HepG2 (cell line): Measurements from ENCODE around the gene BLID.

Source experiments
- BRCA1 ChIP-seq: sonication (generic); formaldehyde crosslinking; IDR thresholded peaks from 2 replicates; pipeline ENCODE4 v1.4.0; 2020; ENCODE audit warnings: missing genetic modification reagents
- CHD4 ChIP-seq: fragments of 200-600 bp; sonication (generic); IDR thresholded peaks from 2 replicates; pipeline ENCODE4 v1.7.0; 2017; ENCODE audit warnings: mild to moderate bottlenecking, low read length, borderline replicate concordance
- CTCF ChIP-seq: sonication (generic); formaldehyde crosslinking; IDR thresholded peaks from 2 replicates; pipeline ENCODE4 v1.5.0; 2020; ENCODE audit warnings: mild to moderate bottlenecking, missing genetic modification reagents, moderate library complexity
- EP300 ChIP-seq, 3 experiments: sonication (generic) in 1 of 3; formaldehyde crosslinking in 1 of 3; IDR thresholded peaks; 2 replicates each; pipeline versions ENCODE4 v1.5.1 to v1.6.1; 2011 to 2020; ENCODE audit warnings: low read depth in 2 of 3, low read length in 2 of 3, borderline replicate concordance in 1 of 3, improper control_type of control experiment in 1 of 3, mild to moderate bottlenecking in 1 of 3, missing genetic modification reagents in 1 of 3, moderate library complexity in 1 of 3
- HINFP ChIP-seq: sonication (generic); formaldehyde crosslinking; IDR thresholded peaks from 2 replicates; pipeline ENCODE4 v1.4.0; 2020; ENCODE audit warnings: low read depth, mild to moderate bottlenecking, missing genetic modification reagents
- NFE2L1 ChIP-seq: sonication (generic); formaldehyde crosslinking; IDR thresholded peaks from 2 replicates; pipeline ENCODE4 v1.4.0; 2020; ENCODE audit warnings: missing genetic modification reagents, mild to moderate bottlenecking, borderline replicate concordance
- SNRNP70 ChIP-seq: fragments of 200-400 bp; formaldehyde crosslinking; IDR thresholded peaks from 2 replicates; pipeline ENCODE4 v1.6.1; 2017; ENCODE audit warnings: mild to moderate bottlenecking, low read depth, low read length, moderate library complexity
- STAG1 ChIP-seq: sonication (generic); formaldehyde crosslinking; IDR thresholded peaks from 2 replicates; pipeline ENCODE4 v1.4.0; 2020; ENCODE audit warnings: missing genetic modification reagents
- ZEB1 ChIP-seq: IDR thresholded peaks from 2 replicates; pipeline ENCODE4 v1.6.1; 2012; ENCODE audit warnings: mild to moderate bottlenecking, low read depth, inconsistent platforms; ENCODE audit not compliant: insufficient replicate concordance
- ZFY ChIP-seq: sonication (generic); formaldehyde crosslinking; IDR thresholded peaks from 2 replicates; pipeline ENCODE4 v1.4.0; 2020; ENCODE audit warnings: missing genetic modification reagents
- ZNF407 ChIP-seq: sonication (generic); formaldehyde crosslinking; IDR thresholded peaks from one replicate; pipeline ENCODE4 v1.5.1; 2020; ENCODE audit warnings: mild to moderate bottlenecking, missing genetic modification reagents; ENCODE audit errors: not compliant biosample characterization

- no peak for TF ChIP-seq EP300 (IDR thresholded peaks at IDR 0.05; ENCODE audit: low read depth in 2 of 2, low read length in 2 of 2)
- no peak for TF ChIP-seq EP300 (CRISPR knock-in tag; IDR thresholded peaks at IDR 0.05; ENCODE audit: borderline replicate concordance)
- no peak for TF ChIP-seq ZFY (CRISPR knock-in tag)
- TF ChIP-seq CTCF (CRISPR knock-in tag): no peak
- no peak for TF ChIP-seq ZEB1
- TF ChIP-seq SNRNP70: no peak
- no peak for TF ChIP-seq CHD4
- TF ChIP-seq ZNF407: no peak
- TF ChIP-seq BRCA1 (CRISPR knock-in tag): no peak
- TF ChIP-seq STAG1 (CRISPR knock-in tag): no peak
- no peak for TF ChIP-seq HINFP (CRISPR knock-in tag)
- no peak for TF ChIP-seq NFE2L1 (CRISPR knock-in tag)
Measured at GRCh38 chr11:122093731-122094275, 22.2 kb downstream of the BLID start.
